OCI-LY1 (cell line): Measurements from ENCODE around the gene SPEM1.
A peak's percentile ranks its signal among the peaks of the same experiment; 100 is the strongest.
"Not testable (repeated sequence)": the region's sequence is repeated elsewhere in the genome, so short reads cannot be mapped to it uniquely, and the experiment has no call there.

Experiments
- H2AFZ ChIP-seq: fragments of 200-600 bp; sonication (generic), shearing (Covaris generic); 2 replicates; pipeline ENCODE4 v1.6.0; 2014; ENCODE audit warnings: antibody characterized with exemption, mild to moderate bottlenecking, low read length
- H3F3A ChIP-seq: fragments of 200-600 bp; sonication (generic), shearing (Covaris generic); 2 replicates; pipeline ENCODE4 v1.6.0; 2014; ENCODE audit warnings: mild to moderate bottlenecking, antibody characterized with exemption, low read length, moderate library complexity; ENCODE audit not compliant: insufficient read depth
- H3K27ac ChIP-seq: fragments of 200-600 bp; sonication (generic); 2 replicates; pipeline ENCODE4 v1.5.1; 2014; ENCODE audit warnings: low read length, mixed run types, mild to moderate bottlenecking, low read depth; ENCODE audit not compliant: poor library complexity, severe bottlenecking
- H3K27me3 ChIP-seq: fragments of 200-600 bp; sonication (generic); 2 replicates; pipeline ENCODE4 v1.6.0; 2014; ENCODE audit warnings: antibody characterized with exemption, mild to moderate bottlenecking, low read length, moderate library complexity; ENCODE audit not compliant: insufficient read depth
- H3K36me3 ChIP-seq: fragments of 200-600 bp; sonication (generic); 2 replicates; pipeline ENCODE4 v1.6.1; 2014; ENCODE audit warnings: mild to moderate bottlenecking, antibody characterized with exemption, low read length, moderate library complexity, mixed read lengths; ENCODE audit not compliant: insufficient read depth
- H3K4me1 ChIP-seq: fragments of 200-600 bp; sonication (generic); 2 replicates; pipeline ENCODE4 v1.5.1; 2014; ENCODE audit warnings: mild to moderate bottlenecking, low read length, moderate library complexity; ENCODE audit not compliant: insufficient read depth, severe bottlenecking
- H3K4me2 ChIP-seq: fragments of 200-600 bp; sonication (generic), shearing (Covaris generic); 2 replicates; pipeline ENCODE4 v1.6.1; 2014; ENCODE audit warnings: low read length
- H3K4me3 ChIP-seq: fragments of 200-600 bp; sonication (generic); 2 replicates; pipeline ENCODE4 v1.5.1; 2014; ENCODE audit warnings: low read length, low read depth, mild to moderate bottlenecking, mixed read lengths; ENCODE audit not compliant: poor library complexity, severe bottlenecking
- H3K79me2 ChIP-seq: fragments of 200-600 bp; shearing (Covaris generic); 2 replicates; pipeline ENCODE4 v1.6.1; 2016; ENCODE audit warnings: mixed run types, low read length, mixed read lengths; ENCODE audit not compliant: insufficient read depth
- H3K9ac ChIP-seq: fragments of 200-600 bp; sonication (generic), shearing (Covaris generic); 2 replicates; pipeline ENCODE4 v1.6.1; 2014; ENCODE audit warnings: mild to moderate bottlenecking, low read length, mixed read lengths
- H3K9me2 ChIP-seq: fragments of 200-600 bp; sonication (generic), shearing (Covaris generic); 2 replicates; pipeline ENCODE4 v1.6.1; 2014; ENCODE audit warnings: low read depth, mild to moderate bottlenecking, low read length, mixed read lengths
- H3K9me3 ChIP-seq: fragments of 200-600 bp; shearing (Covaris generic); 2 replicates; pipeline ENCODE4 v1.6.1; 2014; ENCODE audit warnings: low read length, mixed read lengths
- H4K20me1 ChIP-seq: fragments of 200-600 bp; sonication (generic), shearing (Covaris generic); 2 replicates; pipeline ENCODE4 v1.6.0; 2016; ENCODE audit warnings: mild to moderate bottlenecking, low read length; ENCODE audit not compliant: insufficient read depth
- EZH2 ChIP-seq: fragments of 200-600 bp; sonication (generic), shearing (Covaris generic); IDR thresholded peaks from 2 replicates; pipeline ENCODE4 v1.8.0; 2017; ENCODE audit warnings: borderline replicate concordance, mixed run types, mild to moderate bottlenecking, antibody characterized with exemption, low read length, moderate library complexity, mixed read lengths
- TF ChIP-seq, protein P1 (sequence below): fragments of 200-600 bp; sonication (generic), shearing (Covaris generic); IDR thresholded peaks from 2 replicates; pipeline ENCODE4 v1.5.1; 2017; ENCODE audit warnings: mild to moderate bottlenecking, antibody characterized with exemption, low read length, moderate library complexity, mixed read lengths

The SPEM1 gene

DNA sequence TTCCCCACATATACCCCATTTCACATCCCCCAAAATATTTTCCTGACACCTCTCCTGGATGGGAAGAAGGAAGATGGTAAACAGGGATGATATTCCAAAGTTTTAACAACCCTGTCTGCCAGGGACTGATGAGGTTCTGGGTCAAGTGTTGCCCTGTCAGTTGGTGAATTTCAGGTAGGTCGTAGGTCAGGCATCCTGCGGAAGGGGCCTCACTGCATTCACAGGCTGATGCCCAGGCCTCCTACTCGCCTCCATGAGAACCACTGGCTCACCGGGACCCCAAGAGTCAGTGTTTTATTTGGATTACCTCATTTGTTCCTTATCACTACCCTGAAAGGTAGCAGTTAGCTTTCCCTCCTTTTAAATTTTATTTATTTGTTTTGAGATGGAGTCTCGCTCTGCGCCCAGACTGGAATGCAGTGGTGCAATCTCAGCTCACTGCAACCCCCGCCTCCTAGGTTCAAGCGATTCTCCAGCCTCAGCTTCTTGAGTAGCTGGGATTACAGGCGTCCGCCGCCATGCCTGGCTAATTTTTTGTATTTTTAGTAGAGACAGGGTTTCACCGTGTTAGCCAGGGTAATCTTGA, 48.8 kb downstream of the SPEM1 start:
- TF ChIP-seq, protein P1, sequence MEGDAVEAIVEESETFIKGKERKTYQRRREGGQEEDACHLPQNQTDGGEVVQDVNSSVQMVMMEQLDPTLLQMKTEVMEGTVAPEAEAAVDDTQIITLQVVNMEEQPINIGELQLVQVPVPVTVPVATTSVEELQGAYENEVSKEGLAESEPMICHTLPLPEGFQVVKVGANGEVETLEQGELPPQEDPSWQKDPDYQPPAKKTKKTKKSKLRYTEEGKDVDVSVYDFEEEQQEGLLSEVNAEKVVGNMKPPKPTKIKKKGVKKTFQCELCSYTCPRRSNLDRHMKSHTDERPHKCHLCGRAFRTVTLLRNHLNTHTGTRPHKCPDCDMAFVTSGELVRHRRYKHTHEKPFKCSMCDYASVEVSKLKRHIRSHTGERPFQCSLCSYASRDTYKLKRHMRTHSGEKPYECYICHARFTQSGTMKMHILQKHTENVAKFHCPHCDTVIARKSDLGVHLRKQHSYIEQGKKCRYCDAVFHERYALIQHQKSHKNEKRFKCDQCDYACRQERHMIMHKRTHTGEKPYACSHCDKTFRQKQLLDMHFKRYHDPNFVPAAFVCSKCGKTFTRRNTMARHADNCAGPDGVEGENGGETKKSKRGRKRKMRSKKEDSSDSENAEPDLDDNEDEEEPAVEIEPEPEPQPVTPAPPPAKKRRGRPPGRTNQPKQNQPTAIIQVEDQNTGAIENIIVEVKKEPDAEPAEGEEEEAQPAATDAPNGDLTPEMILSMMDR = no peak
- TF ChIP-seq EZH2 = no peak
- H3K36me3 ChIP-seq = peaks cover 14% of the 10 kb centered on the region
- no peaks in the 10 kb centered on the region for H3K79me2 ChIP-seq
- no peaks in the 10 kb centered on the region for H3K27me3 ChIP-seq
- no peaks in the 10 kb centered on the region for H3K9me2 ChIP-seq
- no peak overlapping the region for H2AFZ ChIP-seq
- no peaks in the 10 kb centered on the region for H4K20me1 ChIP-seq
- H3F3A ChIP-seq = no peaks in the 10 kb centered on the region
- H3K9me3 ChIP-seq = no peaks in the 10 kb centered on the region
- H3K9ac ChIP-seq = no peak overlapping the region
- H3K27ac ChIP-seq = peak overlapping the region; percentile 36
- peaks cover 20% of the 10 kb centered on the region for H3K4me1 ChIP-seq
- no peak overlapping the region for H3K4me3 ChIP-seq
- no peak overlapping the region for H3K4me2 ChIP-seq

DNA sequence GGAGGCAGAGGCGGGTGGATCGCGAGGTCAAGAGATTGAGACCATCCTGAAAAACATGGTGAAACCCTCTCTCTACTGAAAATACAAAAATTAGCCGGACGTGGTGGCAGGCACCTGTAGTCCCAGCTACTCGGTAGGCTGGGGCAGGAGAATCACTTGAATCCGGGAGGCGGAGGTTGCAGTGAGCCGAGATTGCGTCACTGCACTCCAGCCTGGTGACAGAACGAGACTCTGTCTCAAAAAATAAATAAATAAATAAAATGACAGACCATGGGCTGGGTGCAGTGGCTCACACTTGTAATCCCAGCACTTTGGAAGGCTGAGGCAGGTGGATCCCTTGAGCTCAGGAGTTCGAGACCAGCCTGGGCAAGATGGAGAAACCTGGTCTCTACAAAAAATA, 49.7 kb downstream of the SPEM1 start:
- not testable (repeated sequence) for H3K9ac ChIP-seq, H4K20me1 ChIP-seq, H3K4me2 ChIP-seq, H3K27me3 ChIP-seq, H3K9me2 ChIP-seq, H3K27ac ChIP-seq, H2AFZ ChIP-seq, H3F3A ChIP-seq, H3K4me3 ChIP-seq, H3K79me2 ChIP-seq, H3K9me3 ChIP-seq
- Histone ChIP-seq H3K4me1 (peaks cover 20% of the 10 kb centered on the region), H3K36me3 (peaks cover 11% of the 10 kb centered on the region)

DNA sequence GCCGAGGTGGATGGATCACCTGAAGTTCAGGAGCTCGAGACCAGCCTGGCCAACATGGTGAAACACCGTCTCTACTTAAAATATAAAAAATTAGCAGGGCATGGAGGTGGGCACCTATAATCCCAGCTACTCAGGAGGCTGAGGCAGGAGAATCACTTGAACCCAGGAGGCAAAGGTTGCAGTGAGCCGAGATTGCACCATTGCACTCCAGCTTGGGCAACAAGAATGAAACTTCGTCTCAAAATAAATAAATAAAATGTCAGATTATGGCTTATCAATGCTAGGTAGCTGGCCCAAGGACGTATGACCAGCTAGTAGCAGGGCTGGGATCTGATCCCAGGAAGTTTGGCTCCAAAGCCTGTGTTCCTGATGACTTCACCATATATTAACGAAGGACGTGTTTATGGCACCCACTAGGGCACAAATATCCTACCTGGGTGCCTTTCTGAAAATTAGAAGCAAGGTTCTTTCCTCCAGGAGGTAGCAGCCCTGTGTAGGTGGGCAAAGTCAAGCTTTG, 50.4 kb downstream of the SPEM1 start:
- H3K36me3 ChIP-seq, H3K9me2 ChIP-seq, H4K20me1 ChIP-seq, H3K79me2 ChIP-seq, H3K4me3 ChIP-seq, H3K9me3 ChIP-seq, H3K9ac ChIP-seq, H2AFZ ChIP-seq, H3K4me2 ChIP-seq, H3K27me3 ChIP-seq, H3K27ac ChIP-seq, H3F3A ChIP-seq: not testable (repeated sequence)
- H3K4me1 ChIP-seq = peaks cover 20% of the 10 kb centered on the region
